Stimulated activated CD4-positive, alpha-beta T cell treated with anti-CD3 and anti-CD28 coated beads, Interleukin-4, amount 100 ng/mL, for 4 hours (primary cell): Measurements from ENCODE around the gene EBPL.
"Not testable (repeated sequence)": the region's sequence is repeated elsewhere in the genome, so short reads cannot be mapped to it uniquely, and the experiment has no call there.

ENCODE experiments used
- DNase-seq, 2 experiments: peaks; one replicate each; pipeline ENCODE4 v3.0.0-alpha.2; 2020

The EBPL gene

DNA sequence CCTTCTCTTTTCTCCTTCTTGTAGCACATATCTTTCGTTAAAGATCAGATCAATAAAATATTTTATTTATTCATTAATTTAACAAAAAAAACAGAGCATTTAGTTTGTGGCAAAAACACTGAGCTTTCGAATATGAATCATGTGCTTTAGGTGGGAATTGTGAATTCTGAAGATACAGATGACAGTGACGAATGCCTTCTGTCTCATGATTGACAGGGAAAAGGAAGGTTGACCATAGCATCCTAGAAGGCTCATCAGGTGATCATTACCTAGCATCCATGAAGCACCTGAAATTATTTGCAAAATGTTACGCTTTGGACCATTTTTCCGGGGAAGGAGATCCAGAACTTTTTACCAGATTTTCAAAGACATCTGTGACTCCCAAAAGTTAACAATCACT lies 59.1 kb downstream of the EBPL start:
- DNase-seq: no peak

DNA sequence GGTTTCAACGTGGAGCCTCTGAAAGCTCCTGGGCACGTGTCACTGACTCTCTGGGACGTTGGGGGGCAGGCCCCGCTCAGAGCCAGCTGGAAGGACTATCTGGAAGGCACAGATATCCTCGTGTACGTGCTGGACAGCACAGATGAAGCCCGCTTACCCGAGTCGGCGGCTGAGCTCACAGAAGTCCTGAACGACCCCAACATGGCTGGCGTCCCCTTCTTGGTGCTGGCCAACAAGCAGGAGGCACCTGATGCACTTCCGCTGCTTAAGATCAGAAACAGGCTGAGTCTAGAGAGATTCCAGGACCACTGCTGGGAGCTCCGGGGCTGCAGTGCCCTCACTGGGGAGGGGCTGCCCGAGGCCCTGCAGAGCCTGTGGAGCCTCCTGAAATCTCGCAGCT lies 60.7 kb downstream of the EBPL start:
- no peak for DNase-seq

DNA sequence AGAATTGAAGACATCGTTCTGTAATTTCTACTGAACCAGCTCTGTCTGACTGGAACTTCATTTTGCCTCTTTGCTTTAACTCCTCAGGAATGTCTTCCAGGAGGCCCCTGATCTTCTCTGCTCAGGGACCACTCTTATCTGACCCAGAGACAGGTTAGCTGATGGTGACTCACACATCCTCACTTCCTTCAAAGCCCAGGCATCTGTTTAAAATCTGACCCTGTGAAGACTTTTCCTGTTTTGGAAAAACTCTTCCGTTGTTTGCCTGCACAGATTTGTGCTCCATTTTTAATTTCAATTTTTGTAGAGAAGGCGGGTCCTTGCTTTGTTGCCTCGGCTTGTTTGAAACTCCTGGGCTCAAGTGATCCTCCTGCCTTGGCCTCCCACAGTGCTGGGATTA lies 61.3 kb downstream of the EBPL start:
- no peak for DNase-seq

DNA sequence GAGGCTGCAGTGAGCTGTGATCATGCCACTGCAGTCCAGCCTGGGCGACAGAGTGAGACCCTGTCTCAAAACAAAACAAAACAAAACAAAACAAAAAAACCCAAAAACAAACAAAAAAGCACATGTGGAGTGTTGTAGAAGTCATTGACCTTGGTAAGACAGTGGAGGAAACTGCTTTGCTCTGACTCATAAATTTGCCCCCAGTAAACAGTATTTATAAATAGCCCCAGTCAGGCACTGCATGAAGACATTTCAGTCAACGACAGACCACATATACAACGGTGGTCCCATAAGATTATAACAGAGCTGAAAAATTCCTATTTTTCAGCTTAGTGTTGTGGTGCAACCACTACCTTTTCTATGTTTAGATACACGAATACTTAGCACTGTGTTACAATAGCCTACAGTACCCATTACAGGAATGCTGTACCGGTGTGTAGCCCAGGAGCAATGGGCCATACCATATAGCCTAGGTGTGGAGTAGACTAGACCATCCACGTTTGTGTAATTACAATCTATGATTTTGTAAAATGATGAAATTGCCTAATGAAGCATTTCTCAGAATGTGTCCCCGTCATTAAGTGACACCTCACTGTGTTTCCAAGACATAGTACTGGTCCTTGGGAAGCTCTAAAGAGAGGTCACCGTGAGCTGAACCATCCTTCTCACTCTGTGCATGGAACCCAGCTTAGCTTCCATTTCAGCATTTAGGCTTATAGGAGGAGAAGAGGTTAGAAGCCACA lies 61.9 kb downstream of the EBPL start:
- no peak for DNase-seq

DNA sequence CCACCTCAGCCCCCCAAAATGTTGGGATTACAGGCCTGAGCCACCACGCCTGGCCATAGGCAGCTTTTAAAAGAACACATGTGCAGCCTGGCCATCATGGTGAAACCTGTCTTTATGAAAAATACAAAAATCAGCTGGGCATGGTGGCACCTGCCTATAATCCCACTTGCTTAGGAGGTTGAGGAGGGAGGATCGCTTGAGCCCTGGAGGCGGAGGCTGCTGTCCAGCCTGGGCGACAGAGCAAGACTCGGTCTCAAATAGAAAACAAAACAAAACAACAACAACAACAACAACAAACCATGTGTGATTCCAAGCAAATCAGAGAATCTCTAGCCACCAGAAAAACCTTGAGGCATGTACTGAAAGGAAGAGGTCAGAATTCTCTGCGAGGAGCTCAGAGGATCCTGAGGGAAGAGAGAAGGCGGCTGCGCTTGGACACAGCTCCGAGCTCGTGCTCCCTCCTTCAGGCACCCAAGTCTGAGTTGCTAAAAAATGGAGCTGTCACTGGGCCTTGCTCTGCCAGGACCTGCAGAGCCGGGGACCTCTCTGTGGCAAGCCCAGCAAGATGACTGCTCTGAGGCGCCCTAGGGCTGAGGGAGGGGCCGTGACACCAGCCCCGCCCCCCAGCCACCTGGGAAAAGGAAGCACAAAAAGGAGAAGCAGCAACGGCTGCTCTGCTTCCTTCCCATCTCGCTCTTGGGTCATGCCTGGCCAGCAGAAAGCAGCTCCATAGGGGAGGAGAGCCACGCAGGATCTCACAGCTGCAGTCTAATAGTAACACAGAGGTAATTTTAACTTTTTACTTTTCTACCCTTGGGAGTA lies 63.2 kb downstream of the EBPL start, which contains the start of gene ARL11:
ARL11 (plus strand) TSS at position 677 of the 822 bp plus-strand sequence. CDS start 1,941 bp downstream, outside the sequence.
- DNase-seq: peak; percentile 45 to 50

DNA sequence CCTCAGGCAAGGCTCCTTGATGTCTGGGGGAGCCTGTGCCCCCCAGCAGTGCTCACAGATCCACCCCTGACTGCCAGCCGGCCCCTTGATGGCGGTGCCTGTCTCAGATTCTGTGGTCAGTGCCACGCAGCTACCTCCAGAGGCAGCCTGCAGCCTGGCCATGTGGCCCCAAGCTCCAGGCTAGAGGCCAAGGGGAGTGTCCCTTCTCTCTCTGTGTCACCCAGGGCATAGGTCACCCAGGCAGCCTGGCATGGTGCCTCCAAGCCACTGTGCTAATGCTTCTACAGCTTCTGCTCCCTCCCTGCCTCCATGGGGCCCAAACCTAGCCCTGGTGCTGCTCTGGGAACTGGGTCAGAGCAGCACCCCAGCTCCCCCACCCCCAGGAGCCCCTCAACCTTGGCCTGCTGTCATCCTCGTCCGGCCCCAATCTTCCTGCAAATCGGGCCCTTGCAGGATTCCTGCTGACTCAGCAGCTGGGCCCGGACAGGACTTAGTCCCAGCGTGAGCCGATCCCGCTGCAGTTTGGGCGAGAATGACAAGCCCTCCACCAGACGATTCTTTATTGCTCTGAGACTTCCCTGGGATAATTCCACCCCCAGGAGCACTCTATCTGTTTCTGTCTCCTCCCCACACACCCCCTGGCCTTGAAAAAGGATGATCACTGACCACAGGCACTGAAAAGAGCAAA lies 65.8 kb downstream of the EBPL start:
- DNase-seq: no peak

DNA sequence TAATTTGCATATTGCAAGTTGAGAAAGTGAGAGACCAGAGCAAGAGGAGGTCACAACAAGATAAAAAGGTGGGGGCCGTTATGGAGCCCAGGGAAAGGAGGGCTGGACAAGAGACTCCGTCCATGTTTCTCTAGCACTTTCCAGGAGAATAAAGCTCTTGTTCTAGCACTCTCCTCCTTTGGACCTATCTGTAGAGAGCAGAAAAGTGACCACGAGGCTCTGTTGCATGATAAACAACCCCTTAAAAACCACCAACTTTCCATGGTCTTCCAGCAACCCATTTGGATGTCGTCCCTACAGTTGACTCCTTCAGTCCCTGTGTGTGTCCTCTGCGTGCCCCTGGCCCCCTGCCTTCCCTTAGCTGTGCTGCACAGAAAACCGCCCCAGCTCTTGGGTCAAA lies 67.1 kb downstream of the EBPL start:
- DNase-seq: no peak

DNA sequence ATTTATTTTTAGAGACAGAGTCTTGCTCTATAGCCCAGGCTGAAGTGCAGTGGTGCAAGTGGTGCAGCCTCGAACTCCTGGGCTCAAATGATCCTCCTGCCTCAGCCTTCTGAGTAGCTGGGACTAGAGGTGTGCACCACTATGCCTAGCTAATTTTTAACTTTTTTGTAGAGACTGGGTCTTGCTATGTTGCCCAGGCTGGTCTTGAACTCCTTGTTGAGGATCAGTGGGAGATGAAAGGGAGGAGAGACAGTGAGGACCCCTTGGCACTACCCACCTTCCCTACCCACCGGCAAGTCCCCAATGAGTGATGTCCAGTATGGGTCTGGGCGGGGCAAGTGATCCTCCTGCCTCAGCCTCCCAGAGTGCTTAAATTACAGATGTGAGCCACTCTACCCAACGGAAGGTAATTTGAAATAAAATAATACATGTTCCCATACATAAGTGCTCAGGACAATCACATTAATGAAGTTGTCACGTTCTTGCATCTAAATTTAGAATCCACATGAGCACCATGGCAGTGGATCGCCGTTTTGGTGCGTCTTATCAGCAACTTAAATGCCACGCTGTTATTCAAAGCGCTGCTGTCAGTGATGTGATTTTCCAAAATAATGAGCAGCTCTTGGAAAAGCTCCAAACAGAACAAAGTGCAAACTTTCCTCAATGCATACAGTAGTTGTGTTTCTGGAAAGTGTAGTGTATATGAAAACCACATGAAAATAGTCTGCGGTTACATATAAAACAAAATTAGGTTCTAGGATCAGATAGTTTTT lies 68.9 kb downstream of the EBPL start:
- DNase-seq: no peak

DNA sequence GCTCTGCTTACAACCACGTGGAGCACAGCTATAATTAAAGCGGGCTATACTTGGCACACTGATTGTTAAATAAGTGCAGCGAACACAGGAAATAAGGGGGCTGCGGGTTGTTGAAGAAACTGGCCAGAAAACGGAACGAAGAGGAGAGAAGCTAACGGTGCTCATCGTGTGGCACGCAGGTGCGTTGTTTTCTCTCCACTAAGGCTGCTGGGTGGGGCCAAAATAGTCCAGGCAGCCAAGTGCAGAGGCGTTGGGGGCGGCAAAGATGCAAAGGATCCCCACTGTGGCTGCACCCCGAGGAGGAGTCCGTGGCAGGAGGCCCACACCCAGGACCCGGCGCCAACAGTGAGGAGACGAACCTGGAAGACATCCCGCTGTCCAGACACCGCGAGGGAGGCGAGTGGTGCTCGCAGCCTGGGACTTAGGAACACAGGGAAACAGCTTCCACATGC lies 71.1 kb downstream of the EBPL start:
- no peak for DNase-seq

DNA sequence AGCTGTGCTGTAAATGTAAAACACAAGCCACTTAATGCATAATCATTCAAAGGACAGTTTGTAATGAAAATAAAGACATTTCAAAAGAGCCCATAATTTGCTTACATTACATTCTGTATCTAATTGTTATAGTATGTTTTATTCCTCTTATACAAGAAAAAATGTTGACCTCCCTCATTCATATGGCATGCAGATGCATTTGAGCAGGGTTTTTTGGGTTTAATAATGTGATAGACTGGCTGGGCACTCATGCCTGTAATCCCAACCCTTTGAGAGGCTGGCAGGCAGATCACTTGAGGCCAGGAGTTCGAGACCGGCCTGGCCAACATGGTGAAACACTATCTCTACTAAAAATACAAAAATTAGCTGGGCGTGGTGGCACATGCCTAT lies 74.6 kb downstream of the EBPL start:
- no peak for DNase-seq

DNA sequence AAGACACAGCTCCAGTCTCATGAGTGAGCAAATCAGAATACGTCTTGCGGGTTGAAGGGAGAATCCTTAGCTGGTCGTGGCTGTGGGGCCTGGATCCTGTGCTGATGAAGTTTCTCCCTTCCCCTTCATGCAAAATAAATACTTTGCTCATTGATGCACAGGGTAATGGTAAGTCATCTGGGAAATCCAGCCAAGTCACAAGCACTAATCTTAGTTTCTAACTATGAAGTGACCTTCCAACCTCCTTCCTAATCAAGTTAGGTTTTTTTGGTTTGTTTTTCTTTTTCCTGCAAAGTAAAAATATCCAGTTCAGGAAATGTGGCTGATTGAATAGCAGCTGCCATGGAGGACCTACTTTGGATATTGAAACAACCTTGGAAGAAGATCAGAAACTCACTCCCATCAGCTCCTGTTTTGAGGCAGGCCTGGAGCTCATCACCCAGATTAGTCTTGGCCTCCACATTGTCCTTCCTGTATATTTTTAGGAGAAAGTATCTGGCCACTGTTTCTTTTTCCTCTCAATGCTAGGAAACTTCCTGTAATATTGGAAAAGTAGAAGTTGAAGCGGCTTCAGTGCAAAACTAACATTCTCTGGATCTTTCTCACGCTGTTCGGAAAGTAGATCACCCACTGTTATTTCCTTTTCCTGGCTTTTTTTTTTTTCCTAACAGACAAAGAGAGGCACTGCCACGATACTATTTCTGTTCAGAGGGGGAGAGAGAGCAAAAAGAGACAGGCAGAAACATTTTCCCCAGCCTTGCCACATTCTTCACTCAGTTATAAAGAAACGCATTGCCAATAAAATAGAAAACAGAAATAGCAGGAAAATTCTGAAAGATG lies 75.2 kb downstream of the EBPL start:
- no peak for DNase-seq

DNA sequence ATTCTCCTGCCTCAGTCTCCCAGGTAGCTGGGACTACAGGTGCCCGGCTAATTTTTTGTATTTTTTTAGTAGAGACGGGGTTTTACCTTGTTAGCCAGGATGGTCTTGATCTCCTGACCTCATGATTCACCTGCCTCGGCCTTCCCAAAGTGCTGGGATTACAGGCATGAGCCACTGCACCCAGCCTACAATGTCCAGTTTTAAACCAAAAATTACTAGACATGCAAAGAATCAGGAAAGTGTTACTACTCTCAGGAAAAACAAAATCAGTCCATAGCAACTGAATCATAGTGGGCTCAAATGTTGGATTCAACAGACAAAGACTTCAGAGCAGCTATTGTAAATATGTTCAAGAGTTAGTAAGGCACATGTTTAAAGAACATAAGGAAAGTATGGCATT lies 79.2 kb downstream of the EBPL start:
- DNase-seq: not testable (repeated sequence)
